ENCODE data around the gene PLS3. TPM values are rescaled to one million over a fixed set of nuclear protein-coding genes. Genes with fewer than 3 reads are reported as not detected.
A peak's percentile ranks its signal among the peaks of the same experiment; 100 is the strongest.

Gene PLS3
- total RNA-seq, 1 donor from 2014 or later: 417 TPM

- Mint-ChIP-seq H3K27me3 (ENCODE audit: low read depth) (no peaks in the 10 kb centered on the region), H3K4me3 (no peak overlapping the region), H3K9me3 (no peaks in the 10 kb centered on the region), H3K27ac (no peak overlapping the region), H3K36me3 (peaks cover 2% of the 10 kb centered on the region), H3K4me1 (peaks cover 33% of the 10 kb centered on the region)
- no peak for DNase-seq (ENCODE audit: low spot score in 2 of 2, unreplicated experiment in 2 of 2)
- TF ChIP-seq CTCF (IDR thresholded peaks at IDR 0.05; ENCODE audit: unreplicated experiment): no peak
These were observed 13.5 kb upstream of the PLS3 start for GRCh38 chrX:115547448-115547847.

GRCh38 chrX:115549008-115549407, 12.0 kb upstream of the PLS3 start:
- no peak for TF ChIP-seq CTCF (IDR thresholded peaks at IDR 0.05; ENCODE audit: unreplicated experiment)
- Mint-ChIP-seq H3K4me1 (peaks cover 28% of the 10 kb centered on the region), H3K27me3 (ENCODE audit: low read depth) (no peaks in the 10 kb centered on the region), H3K27ac (no peak overlapping the region), H3K9me3 (no peaks in the 10 kb centered on the region), H3K36me3 (peaks cover 2% of the 10 kb centered on the region), H3K4me3 (no peak overlapping the region)
- DNase-seq (ENCODE audit: low spot score in 2 of 2, unreplicated experiment in 2 of 2): no peak

DNA sequence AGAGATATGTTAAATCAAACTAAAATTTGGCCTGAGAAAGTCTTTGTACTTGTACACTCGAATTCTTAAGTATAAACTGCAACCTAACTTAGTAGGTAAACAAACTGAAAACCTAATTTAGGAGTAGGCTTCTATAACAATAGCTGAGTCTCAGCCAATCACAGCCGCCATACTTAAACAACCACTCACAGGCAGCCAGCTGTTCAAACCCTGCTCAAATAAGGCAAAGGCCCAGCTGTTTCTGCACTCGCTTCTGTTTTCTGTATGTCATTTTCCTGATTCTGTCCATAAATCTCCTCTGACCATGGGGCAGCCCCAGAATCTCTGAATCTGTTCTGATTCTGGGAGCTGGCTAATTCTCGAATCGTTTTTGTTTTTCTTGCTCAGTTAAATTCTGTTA, 7.8 kb upstream of the PLS3 start:
- no peak overlapping the region for H3K27ac Mint-ChIP-seq
- H3K36me3 Mint-ChIP-seq: no peaks in the 10 kb centered on the region
- no peaks in the 10 kb centered on the region for H3K27me3 Mint-ChIP-seq (ENCODE audit: low read depth)
- DNase-seq (ENCODE audit: low spot score in 2 of 2, unreplicated experiment in 2 of 2): no peak
- peaks cover 17% of the 10 kb centered on the region for H3K4me1 Mint-ChIP-seq
- H3K4me3 Mint-ChIP-seq: no peak overlapping the region
- TF ChIP-seq CTCF (IDR thresholded peaks at IDR 0.05; ENCODE audit: unreplicated experiment): no peak
- no peaks in the 10 kb centered on the region for H3K9me3 Mint-ChIP-seq

- TF ChIP-seq CTCF (IDR thresholded peaks at IDR 0.05; ENCODE audit: unreplicated experiment): no peak
- peaks cover 39% of the 10 kb centered on the region for H3K4me1 Mint-ChIP-seq
- DNase-seq (ENCODE audit: low spot score in 2 of 2, unreplicated experiment in 2 of 2): no peak
- peak overlapping the region; percentile 100 for H3K27ac Mint-ChIP-seq
- H3K9me3 Mint-ChIP-seq: no peaks in the 10 kb centered on the region
- no peaks in the 10 kb centered on the region for H3K27me3 Mint-ChIP-seq (ENCODE audit: low read depth)
- H3K36me3 Mint-ChIP-seq: no peaks in the 10 kb centered on the region
- peak overlapping the region; percentile 99 for H3K4me3 Mint-ChIP-seq
These were observed 1.3 kb upstream of the PLS3 start for GRCh38 chrX:115559672-115560071.

DNA sequence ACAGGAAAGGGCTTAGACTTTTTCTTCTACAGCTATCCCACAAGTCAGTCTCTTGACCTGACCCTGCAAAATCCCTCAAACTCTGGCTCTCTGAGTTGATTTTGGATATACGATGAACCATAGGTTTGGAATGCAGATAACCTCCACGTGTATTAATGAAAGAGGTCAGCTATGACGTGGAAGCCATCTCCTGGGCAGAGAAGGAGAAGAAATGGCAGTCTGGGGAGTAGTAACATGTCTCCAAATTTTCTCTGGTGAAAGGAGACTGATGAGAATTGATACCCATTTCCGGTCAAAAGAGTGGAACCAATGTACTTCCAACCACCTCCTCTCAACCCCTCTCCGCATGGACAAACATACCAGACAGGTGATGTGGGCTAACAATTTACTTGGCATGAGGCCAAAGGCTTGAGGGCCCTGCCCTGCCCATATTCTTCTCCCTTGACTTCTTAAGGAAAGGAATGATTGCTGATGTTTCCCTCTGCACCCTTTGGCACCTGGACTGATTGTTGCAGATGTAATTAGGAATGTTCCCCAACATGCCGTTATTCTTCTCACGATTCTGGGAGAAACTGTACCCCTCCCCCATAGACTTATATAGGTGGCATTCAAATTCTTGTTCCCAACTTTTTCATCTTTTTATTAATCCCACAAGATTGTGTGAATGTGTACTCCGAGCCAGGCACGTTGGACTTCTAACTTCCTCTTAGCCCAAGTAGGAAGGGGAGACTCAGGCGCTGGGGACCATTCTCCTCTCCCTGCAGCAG, 580 bp upstream of the PLS3 start:
- Mint-ChIP-seq H3K4me1 (peaks cover 45% of the 10 kb centered on the region), H3K27ac (peak overlapping the region; percentile 100), H3K4me3 (peak overlapping the region; percentile 99), H3K27me3 (ENCODE audit: low read depth) (no peaks in the 10 kb centered on the region), H3K36me3 (no peaks in the 10 kb centered on the region), H3K9me3 (no peaks in the 10 kb centered on the region)
- no peak for TF ChIP-seq CTCF (IDR thresholded peaks at IDR 0.05; ENCODE audit: unreplicated experiment)
- DNase-seq (ENCODE audit: low spot score in 2 of 2, unreplicated experiment in 2 of 2): no peak

Measured in mesothelial cell of epicardium (in vitro differentiated cells).